Epithelial cell of prostate (primary cell): ENCODE measurements around the gene STX5.
"Not testable (repeated sequence)": the region's sequence is repeated elsewhere in the genome, so short reads cannot be mapped to it uniquely, and the experiment has no call there.

Experiments
- DNase-seq: peaks from one replicate; pipeline ENCODE4 v3.0.0-alpha.2; 2011; ENCODE audit warnings: low read depth, low spot score
- H3K27ac ChIP-seq: fragments of 450-650 bp; 2 replicates; pipeline ENCODE4 v1.5.1; 2017; ENCODE audit warnings: mild to moderate bottlenecking

Gene STX5

DNA sequence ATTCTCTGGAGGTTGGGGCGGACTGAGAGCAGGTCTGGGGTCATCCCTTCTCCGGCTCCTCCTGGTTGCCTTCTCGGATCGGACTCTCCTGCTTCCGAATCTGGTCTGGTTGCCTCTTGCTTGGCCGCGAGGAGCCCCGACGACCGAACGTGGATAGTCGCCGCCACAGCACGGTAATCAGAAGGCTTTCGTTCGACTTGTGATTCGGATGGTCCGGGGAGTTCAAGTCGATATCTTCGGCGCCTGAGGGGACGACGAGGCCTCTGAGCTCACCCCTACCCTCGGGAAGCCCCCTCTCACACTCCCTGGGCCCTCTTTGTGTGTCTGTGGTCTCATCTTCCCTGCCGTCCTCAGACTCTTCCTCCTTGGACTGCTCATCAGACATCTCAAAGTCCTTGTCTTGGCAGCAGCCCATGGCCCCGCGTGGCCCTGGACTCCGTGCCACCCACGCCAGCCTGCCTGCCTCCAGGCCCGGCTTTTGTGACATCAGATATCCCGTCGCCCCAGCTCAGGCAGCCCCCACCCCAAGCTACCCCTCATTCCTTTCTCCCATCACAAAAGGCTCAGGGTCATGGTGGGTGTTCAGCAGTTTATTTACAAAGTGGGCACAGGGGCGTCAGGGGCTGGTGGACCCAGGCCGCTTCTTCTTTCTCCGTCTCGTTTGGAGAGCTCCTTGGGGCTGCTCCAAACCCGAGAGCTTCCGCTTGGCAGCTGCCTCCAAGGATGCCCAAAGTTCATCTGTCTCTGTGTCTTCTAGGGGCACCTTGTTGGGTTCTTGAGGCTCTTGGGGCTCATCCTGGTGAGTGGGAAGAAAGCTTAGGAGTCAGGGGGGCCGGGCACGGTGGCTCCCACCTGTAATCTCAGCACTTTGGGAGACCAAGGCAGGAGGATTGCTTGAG lies 734 bp upstream of the STX5 start, which contains the start of gene TEX54:
Gene TEX54, minus strand, starts transcription at position 506 of the 899 bp plus-strand sequence.
- H3K27ac ChIP-seq = peak within 1 kb of the TSS; percentile 83
- no peak for DNase-seq

DNA sequence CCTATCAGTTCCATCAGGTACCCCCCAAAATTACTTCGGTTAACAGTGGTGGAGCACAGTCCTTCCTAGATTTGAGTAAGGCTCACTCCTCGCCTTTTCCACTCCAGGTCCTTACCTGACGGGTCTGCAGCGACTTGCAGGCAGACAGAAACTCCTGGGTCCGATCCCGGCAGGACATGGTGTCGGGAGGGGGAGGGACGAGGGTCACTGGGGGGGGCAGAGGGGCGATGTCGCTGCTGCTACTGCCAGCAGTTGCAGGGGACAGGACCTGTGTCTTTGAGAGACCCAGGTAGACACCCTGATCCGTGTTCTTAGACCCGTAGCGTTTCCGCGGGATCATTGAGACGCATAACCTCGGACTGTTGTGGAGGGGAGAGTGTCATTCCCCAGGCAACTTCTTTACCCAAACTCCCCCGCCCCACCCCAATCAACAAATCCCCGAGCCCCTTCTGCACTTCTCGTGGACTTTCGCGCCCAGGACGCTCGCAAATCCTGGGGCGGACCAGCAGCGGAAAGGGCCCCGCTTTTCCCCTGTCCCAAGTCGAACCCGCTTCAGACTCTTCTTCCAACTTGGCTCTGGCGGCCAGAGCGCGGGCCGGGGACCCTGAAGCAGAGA lies 839 bp downstream of the STX5 start:
- H3K27ac ChIP-seq = peak overlapping the region; percentile 83
- no peak for DNase-seq

DNA sequence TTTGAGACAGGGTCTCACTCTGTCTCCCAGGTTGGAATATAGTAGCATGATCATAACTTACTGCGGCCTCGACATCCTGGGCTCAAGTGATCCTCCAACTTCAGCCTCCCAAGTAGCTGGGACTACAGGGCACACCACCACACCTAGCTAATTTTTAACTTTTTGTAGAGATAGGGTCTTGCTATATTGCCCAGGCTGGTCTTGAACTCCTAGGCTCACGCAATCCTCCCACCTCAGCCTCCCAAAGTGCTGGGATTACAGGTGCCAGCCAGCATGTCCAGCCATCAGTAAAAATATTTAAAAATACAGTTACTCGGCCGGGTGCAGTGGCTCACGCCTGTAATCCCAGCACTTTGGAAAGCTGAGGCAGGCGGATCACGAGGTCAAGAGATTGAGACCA lies 3.7 kb downstream of the STX5 start:
- DNase-seq, H3K27ac ChIP-seq: not testable (repeated sequence)

DNA sequence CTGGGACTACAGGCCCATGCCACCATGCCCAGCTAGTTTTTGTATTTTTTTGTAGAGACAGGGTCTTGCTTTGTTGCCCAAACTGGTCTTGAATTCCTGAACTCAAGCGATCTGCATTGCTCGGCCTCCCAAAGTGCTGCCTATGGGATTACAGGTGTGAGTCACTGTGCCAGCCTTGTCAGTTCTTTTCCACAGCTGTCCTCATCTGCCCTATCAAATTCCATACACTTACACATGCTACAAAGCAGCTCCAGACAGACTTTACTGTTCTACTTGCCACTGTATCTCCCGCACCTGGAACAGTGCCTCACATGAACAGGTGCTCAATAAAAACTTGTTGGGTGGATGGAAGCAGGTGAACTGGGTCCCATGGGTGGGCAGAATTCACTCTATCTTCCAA lies 8.2 kb downstream of the STX5 start:
- no peak overlapping the region for H3K27ac ChIP-seq
- no peak for DNase-seq

DNA sequence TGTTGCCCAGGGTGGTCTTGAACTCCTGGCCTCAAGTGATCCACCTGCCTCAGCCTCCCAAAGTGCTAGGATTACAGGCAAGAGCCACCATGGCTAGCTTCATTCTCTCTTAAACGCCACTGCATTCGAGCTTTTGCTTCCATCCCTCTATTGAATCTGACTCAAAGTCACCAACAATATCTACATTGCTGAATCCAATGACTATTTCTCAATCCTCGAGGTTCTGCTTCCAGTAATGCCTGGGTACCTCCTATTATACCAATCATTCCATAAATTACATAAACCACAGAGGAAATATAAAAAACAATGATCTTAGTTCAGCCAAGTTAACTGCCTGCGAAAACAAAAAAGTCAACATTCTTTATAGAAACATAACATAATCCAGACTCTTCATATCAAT lies 14.7 kb downstream of the STX5 start:
- no peak for DNase-seq
- no peak overlapping the region for H3K27ac ChIP-seq

DNA sequence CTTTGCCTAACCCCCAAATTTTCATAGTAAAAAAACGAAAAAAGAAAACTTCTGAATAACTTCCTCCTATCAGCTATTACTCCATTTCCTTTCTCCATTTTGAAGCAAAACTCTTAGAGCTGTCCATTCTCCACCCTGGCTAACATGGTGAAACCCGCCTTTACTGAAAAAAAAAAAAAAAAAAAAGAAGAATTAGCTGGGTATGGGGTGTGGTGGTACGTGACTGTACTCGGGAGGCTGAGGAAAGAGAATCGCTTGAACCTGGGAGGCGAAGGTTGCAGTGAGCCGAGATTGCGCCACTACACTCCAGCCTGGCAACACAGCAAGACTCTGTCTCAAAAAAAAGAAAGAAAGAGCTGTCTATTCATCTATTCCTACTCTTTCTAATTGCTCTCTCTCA lies 15.3 kb downstream of the STX5 start:
- no peak overlapping the region for H3K27ac ChIP-seq

DNA sequence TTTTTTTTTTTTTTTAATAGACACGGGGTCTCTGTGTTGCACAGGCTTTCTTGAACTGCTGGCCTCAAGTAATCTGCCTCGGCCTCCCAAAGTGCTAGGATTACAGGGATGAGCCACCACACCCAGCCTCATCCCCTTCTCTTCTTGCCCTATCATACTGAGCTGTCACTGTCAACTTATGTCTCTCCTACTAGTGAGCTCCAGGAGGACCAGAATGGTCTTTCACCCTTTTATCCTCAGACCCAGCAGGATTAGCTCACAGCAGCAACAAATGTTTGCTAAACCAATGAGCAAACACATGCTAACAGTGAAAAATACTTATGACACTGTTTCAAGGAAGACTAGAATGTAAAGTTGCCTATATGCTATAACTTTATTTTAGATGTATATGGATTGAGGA lies 20.2 kb downstream of the STX5 start:
- no peak for DNase-seq
- no peak overlapping the region for H3K27ac ChIP-seq

More for the DNA sequence above, 15.3 kb downstream of the STX5 start:
- no peak for DNase-seq

DNA sequence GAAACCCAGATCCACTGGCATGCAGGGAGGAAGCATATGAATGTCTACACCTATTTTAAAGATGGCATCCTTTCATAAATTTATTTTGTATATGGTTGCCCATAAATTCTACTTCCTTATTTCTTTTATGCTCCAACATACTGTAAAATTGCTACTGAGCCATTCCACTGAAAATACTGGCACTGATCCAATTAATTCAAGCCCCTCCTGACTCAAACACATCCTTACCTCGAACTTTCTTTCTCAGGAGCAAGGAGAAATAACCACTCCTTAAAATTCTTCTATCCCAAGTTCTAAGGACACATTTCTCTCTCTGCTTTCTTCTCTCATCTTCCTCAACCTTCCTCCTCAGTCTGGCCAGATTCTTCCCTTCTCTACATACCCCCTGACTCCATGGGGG lies 21.1 kb downstream of the STX5 start:
- H3K27ac ChIP-seq = no peak overlapping the region
- no peak for DNase-seq

DNA sequence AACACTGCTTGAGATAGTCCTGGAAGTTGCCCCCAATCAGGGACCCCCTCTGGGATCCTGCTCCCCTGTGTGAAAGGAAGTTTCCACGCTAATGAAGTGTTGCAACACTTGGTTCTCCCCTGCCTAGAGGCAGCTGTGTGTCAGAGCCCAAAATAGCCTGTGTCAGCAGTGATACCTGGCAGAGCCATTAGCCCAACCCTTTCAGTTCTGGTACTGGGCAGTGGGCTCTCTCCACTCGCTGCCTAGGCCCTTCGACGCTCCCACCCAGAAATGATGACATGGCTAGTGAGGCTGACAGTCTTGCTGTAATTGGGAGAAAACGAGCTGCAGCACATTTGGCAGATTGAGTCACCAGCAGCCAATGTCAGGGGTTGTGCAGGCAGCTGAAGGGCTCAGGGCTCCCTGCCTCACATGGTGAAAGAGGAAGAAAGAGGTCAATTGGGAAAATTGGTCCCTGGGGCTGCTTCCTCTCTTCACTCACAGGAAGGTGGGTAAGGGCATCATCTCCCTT lies 25.2 kb downstream of the STX5 start:
- no peak for DNase-seq

DNA sequence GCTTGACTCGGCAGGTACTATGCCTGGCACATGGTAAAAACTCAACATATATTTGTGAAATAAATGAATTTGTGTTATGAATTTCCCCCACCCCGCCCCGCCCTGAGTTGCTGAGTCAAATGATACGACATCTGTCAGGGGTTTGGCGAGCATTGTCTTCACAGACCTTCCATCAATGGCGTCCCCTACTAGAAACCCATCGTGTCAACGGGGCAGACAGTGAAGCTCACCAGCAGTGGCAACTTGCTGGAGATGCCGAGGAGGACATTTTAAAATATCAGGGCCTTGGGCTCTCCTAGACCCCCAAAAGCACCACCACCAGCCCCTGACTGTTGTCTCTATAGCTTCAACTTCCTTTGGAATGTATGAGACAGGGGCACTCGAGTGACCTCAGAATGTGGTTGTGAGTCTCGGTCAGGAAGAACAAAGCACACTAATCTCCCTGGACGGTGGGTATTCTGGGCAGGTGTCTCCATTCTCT lies 25.9 kb downstream of the STX5 start:
- no peak for DNase-seq
- peak overlapping the region; percentile 75 for H3K27ac ChIP-seq

More for the DNA sequence above, 25.2 kb downstream of the STX5 start:
- H3K27ac ChIP-seq = peak overlapping the region; percentile 75

DNA sequence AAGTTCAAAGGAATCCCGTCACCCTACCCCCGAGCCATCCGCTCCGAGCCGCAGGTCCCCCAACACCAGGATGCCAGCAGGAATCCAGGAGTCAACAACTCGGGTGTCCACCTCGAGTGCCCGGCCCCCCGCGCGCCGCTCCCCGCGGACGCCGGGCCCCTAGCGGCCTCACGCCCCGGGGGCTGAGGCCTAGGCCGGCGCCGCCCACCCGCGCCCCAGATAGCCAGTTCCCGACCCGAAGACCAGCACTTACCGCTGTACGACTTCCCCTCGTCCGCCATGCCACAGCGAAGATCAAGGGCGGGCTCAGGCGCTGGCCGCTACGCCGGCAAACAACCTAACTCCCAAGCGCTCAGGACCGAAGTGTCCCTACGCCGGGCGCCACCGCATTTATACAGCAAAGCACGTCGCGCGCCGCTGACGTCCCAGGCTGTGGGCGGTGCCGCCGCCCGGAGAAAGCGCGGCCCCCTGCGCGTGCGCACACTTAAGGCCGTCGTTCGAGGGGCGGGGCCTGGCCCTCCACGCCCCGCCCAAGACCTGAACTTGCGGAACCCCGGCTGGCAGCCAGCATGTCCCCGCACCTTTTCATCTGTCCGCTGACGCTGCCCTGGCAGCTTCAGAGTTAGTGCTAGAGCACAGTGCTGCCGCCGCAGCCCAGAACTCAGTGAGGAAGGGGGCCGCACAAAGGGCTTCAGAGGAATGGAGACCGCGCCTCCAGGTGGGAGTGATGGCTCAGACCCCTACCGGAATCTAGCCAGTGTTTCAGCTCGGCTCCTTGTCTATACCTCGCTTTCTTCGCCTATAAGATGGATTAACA lies 26.6 kb downstream of the STX5 start, which contains the start of gene NXF1:
Gene NXF1, minus strand, starts transcription at position 365 of the 817 bp plus-strand sequence. Its CDS starts 84 bp downstream, at position 281.
- H3K27ac ChIP-seq = peak within 1 kb of the TSS; percentile 75
- peak; percentile 59 for DNase-seq

DNA sequence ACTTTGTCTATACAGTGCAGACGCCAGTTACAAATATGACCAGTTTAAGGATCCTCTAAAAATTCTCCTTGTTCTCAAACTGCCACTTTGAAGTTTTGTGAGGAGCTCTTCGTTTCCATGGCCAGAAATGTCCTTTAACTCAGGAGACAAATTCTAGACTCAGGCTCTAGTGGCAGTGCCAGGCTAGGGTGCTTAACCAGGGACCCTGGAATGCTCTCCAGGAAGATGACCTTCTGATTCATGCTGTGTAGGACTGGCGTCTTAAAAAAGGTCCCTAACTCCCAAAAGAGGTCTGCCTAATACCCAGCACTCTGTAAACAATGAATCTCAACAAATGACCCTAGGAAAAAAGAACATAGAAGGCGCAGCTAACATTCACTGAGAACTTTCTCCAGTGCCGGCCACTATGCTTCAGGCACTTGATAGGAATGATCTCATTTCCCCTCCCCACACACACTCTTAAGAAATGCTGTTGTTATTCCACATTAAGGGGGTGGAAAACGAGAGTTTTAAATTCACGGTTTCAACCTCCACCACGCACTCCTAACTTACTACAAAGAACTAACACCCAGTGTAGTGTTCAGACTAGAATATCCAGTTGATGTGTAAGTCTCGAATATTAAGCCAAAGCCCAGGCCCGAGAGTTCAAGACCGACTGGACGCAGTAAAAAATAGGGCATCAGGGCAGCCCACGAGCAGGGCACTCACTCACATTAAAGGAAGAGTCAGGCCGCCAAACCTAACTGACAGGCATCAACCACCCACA lies 27.4 kb downstream of the STX5 start:
- peak overlapping the region; percentile 75 for H3K27ac ChIP-seq
- DNase-seq = no peak

DNA sequence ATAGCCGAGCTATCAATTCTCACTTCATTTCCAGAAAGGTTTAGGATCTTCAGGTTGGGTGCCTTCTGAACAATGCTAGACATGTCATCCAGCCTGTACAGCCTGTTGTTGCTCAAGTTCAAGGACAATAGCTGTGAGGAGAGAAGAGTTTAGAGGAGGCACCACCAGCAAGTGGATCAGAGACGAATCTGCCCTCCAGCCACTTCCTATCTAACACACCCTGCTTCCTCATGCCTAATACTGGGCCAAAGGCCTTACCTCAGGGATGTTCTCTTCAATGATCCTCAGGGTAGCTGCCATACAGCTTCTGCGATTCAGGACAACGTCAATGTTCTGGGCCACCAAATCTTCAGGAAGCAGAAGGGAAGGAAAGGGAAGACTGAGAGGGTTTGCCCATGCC lies 30.8 kb downstream of the STX5 start:
- H3K27ac ChIP-seq = no peak overlapping the region
- DNase-seq = no peak

DNA sequence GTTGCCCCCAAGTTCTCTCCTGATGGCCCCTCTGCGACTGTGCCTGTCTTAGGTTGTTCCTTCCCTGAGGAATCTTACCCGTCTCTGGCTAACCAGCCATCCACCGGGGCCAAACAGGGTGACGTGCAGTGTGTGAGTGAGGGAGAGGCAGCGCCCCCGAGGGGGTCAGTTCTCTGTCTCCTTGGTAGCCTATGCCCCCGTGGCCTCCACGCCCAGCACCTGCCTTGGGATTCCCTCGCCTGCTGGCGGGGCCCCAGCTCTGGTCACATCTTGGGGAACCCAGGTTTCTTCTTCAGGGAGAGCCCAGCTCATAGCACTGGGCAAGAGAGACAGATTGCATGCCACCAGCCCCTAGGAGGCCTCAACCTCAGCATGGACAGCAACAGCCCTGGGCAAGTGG lies 32.4 kb downstream of the STX5 start:
- no peak for DNase-seq
- H3K27ac ChIP-seq = no peak overlapping the region

DNA sequence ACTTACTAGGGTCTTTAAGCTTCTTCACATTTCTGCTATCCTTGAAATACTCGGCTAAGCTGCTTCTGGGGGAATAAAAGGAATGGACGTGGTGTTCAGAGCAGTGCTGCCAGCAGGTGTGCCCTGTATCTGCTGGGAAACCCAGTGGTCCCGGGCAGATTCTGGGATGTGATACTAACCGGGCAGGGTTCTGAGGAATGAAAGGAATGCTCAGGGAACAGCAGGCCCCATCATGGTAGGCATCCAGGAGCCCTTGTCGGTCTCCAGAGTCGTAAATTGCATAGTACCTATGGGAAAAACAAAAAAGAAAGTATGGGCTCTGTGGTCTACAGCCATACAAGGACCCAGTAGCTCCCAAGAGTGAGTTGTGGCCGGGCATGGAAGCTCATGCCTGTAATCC lies 35.6 kb downstream of the STX5 start:
- no peak overlapping the region for H3K27ac ChIP-seq

DNA sequence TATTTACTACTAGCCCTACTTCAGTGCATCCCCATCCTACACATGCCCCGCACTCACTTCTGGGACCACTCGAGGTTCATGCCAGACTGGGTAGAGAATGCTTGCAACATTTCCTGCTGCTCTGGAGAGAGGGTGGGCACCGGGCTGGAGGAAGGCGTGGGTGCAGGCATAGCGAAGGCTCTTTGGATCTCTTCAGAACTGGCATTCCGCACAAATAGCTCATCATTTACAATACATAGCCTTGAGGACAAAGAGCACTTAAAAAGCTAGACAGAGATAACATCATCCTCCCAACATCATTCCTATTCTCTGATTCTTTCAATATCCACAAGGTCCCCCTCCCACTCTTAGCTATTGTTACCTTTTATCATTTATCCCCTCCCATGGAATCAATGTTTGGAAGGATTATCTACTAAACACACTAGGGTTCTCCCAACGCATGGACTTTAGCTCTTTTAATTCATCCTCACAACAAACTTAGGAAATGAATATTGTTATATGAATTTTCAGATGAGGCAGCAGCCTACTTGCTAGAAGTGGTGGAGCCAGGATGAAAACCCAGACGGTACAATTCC lies 37.6 kb downstream of the STX5 start:
- DNase-seq = no peak
- no peak overlapping the region for H3K27ac ChIP-seq

More for the DNA sequence above, 35.6 kb downstream of the STX5 start:
- DNase-seq = no peak

DNA sequence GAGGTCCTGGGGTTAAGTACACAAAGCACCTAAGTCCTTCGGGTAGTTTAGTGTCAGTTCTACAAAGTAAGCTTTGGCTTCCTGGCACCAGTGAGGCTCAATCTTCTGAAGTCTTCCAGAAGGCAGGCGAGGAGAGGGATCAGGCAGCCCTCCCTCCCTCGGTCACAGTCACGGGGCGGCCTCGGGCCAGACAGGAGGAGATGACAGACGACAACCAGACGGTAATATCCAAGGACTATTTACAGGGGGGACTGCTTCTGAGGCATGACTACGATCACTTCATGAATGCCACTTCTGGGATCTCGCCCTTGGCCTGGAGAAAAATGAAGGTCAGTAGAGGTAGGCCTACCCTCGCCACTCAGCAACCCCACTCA lies 39.7 kb downstream of the STX5 start:
- no peak for DNase-seq
- H3K27ac ChIP-seq = peak overlapping the region; percentile 75

DNA sequence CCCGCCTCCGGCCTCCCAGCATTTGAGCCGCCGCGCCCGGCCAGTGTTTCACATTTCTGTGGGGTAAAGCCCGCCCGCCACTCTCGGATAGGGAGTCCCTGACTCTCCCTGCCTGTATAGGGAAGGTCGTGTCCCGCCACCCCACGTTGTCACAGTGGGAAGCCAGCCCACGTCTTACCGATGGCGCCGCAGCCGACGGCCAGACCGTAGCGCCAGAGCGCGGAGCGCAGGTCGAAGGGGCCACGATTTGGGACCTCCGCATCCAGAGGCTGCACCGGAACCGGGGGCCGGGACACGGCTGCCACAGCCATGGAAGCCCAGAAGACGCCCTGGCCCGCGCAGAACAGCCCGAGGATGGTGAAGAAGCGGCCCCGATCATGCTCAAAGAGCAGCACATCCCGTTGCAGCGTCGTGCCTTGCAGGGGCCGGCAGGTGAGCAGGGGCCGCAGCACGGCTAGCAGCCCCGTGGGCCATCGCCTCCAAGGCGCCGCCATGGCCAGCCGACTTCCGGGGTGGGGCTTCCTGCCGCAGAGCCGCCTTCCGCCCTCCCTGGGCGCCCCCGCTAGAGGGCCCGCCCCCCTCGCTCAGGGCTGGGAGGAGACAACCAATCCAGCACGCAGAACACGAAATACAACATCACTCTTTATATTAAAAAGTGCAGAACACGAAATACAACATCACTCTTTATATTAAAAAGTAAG lies 40.2 kb downstream of the STX5 start, which contains the start of gene TMEM223:
Gene TMEM223, minus strand, starts transcription at position 506 of the 701 bp plus-strand sequence. Its CDS starts 12 bp downstream, at position 494.
- H3K27ac ChIP-seq = peak within 1 kb of the TSS; percentile 75

More for the DNA sequence above, 40.2 kb downstream of the STX5 start, which contains the start of gene TMEM223:
- no peak for DNase-seq
